GM12873 (cell line): ENCODE results near the gene COMMD7.

Source experiments
- CTCF ChIP-seq: IDR thresholded peaks from 2 replicates; pipeline ENCODE4 v1.5.1; 2012; ENCODE audit warnings: low read depth, mild to moderate bottlenecking, moderate library complexity, low read length, control low read depth; ENCODE audit not compliant: insufficient read depth; ENCODE audit errors: missing control alignments

The COMMD7 gene

GRCh38 chr20:32752458-32753250 lies 9.4 kb upstream of the COMMD7 start:
- TF ChIP-seq CTCF, result no peak

DNA sequence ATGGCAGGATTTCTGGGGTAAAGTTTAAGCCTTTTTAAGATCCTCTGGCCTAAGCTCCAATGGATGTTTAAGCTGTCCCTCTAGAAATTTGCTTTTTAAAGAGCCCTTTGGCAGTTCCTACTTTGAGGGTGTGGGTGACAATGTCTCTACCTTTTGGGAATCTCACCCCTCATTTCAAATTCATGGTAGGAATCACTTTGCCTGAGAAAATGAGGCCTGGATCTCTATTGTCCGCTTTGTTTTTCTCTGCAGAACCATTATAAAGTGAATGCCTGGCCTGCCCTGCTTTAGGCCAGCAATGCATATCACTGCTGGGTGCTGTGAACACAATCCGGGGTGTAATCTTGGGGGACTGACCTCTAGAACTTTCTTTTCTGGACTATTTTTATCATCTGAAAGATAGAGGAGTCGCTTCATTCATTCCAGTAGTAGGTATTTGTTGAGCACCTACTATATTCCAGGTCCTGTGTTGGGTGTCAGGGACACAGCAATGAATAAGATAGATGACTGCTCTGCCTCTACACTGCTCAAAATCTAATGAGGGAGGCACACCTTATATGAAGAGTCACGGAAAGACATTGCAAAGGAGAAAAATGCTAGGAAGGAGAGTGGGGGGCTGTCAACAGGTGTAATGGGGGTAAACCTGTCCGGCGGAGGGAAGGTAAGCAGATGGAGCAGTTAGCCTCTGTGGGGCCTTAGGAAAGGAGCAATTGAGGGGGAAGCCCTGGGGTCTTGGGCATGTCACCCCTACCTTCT lies 8.6 kb upstream of the COMMD7 start:
- TF ChIP-seq CTCF, result no peak

- no peak for TF ChIP-seq CTCF
Measured at GRCh38 chr20:32751293-32751692, 8.0 kb upstream of the COMMD7 start.

- TF ChIP-seq CTCF, result no peak
Measured at GRCh38 chr20:32749914-32750637, 6.8 kb upstream of the COMMD7 start.

DNA sequence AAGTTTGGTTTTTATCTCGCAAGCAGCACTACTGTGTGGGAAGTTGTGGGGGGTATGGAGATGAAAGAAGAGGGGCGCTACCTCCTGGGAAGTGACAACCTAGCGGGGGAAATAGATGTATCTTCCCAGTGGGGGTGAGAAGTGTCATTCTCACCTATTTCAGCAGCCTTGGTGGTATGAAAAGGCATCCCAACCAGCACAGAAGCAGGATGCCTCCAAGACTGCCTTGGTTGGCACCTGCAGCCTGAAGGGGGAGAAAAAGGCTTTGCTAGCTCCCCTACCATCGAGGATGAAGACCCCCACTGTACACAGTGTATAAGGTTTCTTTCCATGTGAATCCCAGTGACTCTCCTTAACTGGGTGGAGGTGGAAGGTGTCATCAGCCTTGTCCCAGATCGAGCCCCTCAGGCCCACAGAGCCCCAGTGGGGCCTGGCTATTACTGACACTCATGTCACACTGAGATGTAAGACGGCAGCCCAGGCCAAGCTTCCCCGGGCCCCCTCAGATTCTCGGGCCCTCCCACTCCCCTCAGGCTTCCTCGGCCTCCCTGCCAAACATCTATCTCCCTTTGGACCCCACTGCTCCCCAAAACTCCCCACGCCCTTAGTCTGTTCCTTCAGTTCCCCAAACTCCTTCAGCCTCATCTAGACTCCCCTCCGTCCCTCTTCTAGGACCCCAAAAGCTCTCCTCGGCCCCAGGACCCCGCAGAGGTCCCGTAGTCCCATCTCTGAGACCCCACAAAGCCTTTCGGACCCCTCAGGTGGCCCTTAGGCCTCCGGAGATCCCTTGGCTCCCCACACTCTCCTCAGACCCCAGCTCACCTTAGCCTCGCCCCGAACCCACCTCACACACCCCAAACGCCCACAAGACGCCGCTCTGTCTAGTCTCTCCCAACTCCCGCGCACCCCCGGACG lies 688 bp downstream of the COMMD7 start:
- TF ChIP-seq CTCF, result no peak

GRCh38 chr20:32741151-32741550 lies 2.1 kb downstream of the COMMD7 start:
- TF ChIP-seq CTCF, result no peak
